Measurements from ENCODE around the gene FOXL2NB.

Gene FOXL2NB

GRCh38 chr3:138933068-138933668 lies 13.8 kb upstream of the FOXL2NB start:
- no peak for DNase-seq

GRCh38 chr3:138933981-138934691 lies 12.9 kb upstream of the FOXL2NB start:
- DNase-seq: no peak

- no peak for DNase-seq
These were observed 11.5 kb upstream of the FOXL2NB start for GRCh38 chr3:138935505-138935862.

- peak; percentile 55 for DNase-seq
These were observed 10.9 kb upstream of the FOXL2NB start for GRCh38 chr3:138935863-138936740.

- DNase-seq: no peak
These were observed 10.0 kb upstream of the FOXL2NB start for GRCh38 chr3:138936741-138937689.

- DNase-seq: no peak
These were observed 9.3 kb upstream of the FOXL2NB start for GRCh38 chr3:138937690-138938055.

GRCh38 chr3:138938056-138938876 lies 8.8 kb upstream of the FOXL2NB start:
- no peak for DNase-seq

GRCh38 chr3:138938877-138939560 lies 8.0 kb upstream of the FOXL2NB start:
- no peak for DNase-seq

GRCh38 chr3:138939561-138940241 lies 7.3 kb upstream of the FOXL2NB start:
- DNase-seq: no peak

GRCh38 chr3:138940446-138940845 lies 6.6 kb upstream of the FOXL2NB start:
- DNase-seq: no peak

GRCh38 chr3:138941259-138941885 lies 5.6 kb upstream of the FOXL2NB start:
- no peak for DNase-seq

GRCh38 chr3:138942271-138942670 lies 4.7 kb upstream of the FOXL2NB start:
- no peak for DNase-seq

GRCh38 chr3:138942861-138943623 lies 4.0 kb upstream of the FOXL2NB start:
- DNase-seq: no peak

- DNase-seq: no peak
These were observed 3.0 kb upstream of the FOXL2NB start for GRCh38 chr3:138943724-138944653.

- DNase-seq: no peak
These were observed 2.4 kb upstream of the FOXL2NB start for GRCh38 chr3:138944654-138944928.

- no peak for DNase-seq
These were observed 1.9 kb upstream of the FOXL2NB start for GRCh38 chr3:138944929-138945708.

All from midbrain (tissue), 1 donor.